ENCODE data around the gene SIAH3.

SIAH3 gene

DNA sequence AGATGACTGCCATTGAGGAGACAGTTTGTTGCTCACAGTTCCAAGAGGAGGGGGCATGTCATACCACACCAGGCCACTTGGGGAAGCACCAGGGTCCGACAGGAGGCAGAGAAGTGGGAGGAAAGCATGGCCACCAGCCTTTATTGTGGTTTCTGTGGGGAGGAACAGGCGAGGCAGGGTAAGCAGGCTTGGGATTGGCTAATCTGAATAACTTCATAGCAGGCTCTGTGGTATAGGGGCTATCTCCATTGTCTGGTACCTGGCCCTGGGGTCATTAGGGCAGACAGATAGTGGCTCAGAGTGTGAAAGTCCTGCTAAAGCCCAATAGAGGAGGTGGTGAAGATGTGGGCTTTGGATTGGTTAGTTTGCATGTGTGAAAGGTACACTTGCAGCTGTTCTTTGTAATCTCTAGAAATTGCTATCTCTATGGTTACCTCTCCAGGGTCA, 114.0 kb downstream of the SIAH3 start:
- H3K4me2 ChIP-seq (ENCODE audit: low read length): no peak overlapping the region
- H3K27ac ChIP-seq (ENCODE audit: low read depth, low read length): no peak overlapping the region

DNA sequence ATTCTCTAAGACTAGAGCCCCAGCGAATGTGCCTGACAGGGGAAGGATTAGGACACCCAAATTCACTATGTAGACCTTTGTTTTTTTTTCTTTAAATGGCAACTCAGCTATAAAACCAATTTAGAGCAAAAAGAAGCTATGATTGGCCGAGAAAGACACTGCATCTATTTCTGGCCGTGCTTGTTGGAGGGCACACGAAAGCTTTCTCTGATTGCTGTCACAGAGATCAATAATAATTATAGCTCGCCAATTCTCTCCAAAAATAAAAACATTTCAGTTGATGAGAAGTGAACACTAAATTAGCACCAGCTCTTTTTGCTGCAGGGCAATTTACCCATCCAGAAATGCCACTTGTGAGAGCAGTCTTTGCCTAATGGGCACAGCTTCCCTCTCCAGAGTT, 118.2 kb downstream of the SIAH3 start:
- no peaks in the 10 kb centered on the region for H4K20me1 ChIP-seq (ENCODE audit: control insufficient read depth, insufficient read depth, low read depth, low read length)
- no peaks in the 10 kb centered on the region for H3K9me2 ChIP-seq (replicated peaks; ENCODE audit: control insufficient read depth, low read length)
- no peaks in the 10 kb centered on the region for H3K79me2 ChIP-seq (ENCODE audit: control insufficient read depth, low read length)
- no peaks in the 10 kb centered on the region for H3K4me1 ChIP-seq (ENCODE audit: control insufficient read depth, low read length)
- peaks cover 8% of the 10 kb centered on the region for H3K27me3 ChIP-seq (ENCODE audit: control insufficient read depth, low read length)
- no peaks in the 10 kb centered on the region for H3K36me3 ChIP-seq (ENCODE audit: control insufficient read depth, low read length)
- no peak overlapping the region for H3K4me2 ChIP-seq (ENCODE audit: low read length)
- H3F3A ChIP-seq (ENCODE audit: control insufficient read depth, insufficient read depth): no peaks in the 10 kb centered on the region
- no peak overlapping the region for H3K27ac ChIP-seq (ENCODE audit: low read depth, low read length)
- no peak for TF ChIP-seq EZH2phosphoT487 (IDR thresholded peaks at IDR 0.05; ENCODE audit: borderline replicate concordance, low read length)
- TF ChIP-seq, protein P1, sequence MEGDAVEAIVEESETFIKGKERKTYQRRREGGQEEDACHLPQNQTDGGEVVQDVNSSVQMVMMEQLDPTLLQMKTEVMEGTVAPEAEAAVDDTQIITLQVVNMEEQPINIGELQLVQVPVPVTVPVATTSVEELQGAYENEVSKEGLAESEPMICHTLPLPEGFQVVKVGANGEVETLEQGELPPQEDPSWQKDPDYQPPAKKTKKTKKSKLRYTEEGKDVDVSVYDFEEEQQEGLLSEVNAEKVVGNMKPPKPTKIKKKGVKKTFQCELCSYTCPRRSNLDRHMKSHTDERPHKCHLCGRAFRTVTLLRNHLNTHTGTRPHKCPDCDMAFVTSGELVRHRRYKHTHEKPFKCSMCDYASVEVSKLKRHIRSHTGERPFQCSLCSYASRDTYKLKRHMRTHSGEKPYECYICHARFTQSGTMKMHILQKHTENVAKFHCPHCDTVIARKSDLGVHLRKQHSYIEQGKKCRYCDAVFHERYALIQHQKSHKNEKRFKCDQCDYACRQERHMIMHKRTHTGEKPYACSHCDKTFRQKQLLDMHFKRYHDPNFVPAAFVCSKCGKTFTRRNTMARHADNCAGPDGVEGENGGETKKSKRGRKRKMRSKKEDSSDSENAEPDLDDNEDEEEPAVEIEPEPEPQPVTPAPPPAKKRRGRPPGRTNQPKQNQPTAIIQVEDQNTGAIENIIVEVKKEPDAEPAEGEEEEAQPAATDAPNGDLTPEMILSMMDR (IDR thresholded peaks at IDR 0.05; ENCODE audit: low read depth, low read length, poor library complexity, severe bottlenecking): no peak
- H3K4me3 ChIP-seq (ENCODE audit: low read length): no peak overlapping the region
- H3K9me3 ChIP-seq (ENCODE audit: control insufficient read depth, insufficient read depth, low read length): no peaks in the 10 kb centered on the region

More for the DNA sequence above, 114.0 kb downstream of the SIAH3 start:
- no peaks in the 10 kb centered on the region for H3K9me2 ChIP-seq (replicated peaks; ENCODE audit: control insufficient read depth, low read length)
- H3K4me3 ChIP-seq (ENCODE audit: low read length): no peak overlapping the region
- H3K79me2 ChIP-seq (ENCODE audit: control insufficient read depth, low read length): no peaks in the 10 kb centered on the region
- no peaks in the 10 kb centered on the region for H3K36me3 ChIP-seq (ENCODE audit: control insufficient read depth, low read length)
- TF ChIP-seq, protein P1 (IDR thresholded peaks at IDR 0.05; ENCODE audit: low read depth, low read length, poor library complexity, severe bottlenecking): peak; percentile 47
- TF ChIP-seq EZH2phosphoT487 (IDR thresholded peaks at IDR 0.05; ENCODE audit: borderline replicate concordance, low read length): no peak
- no peaks in the 10 kb centered on the region for H3K4me1 ChIP-seq (ENCODE audit: control insufficient read depth, low read length)
- H3K9me3 ChIP-seq (ENCODE audit: control insufficient read depth, insufficient read depth, low read length): no peaks in the 10 kb centered on the region
- H3F3A ChIP-seq (ENCODE audit: control insufficient read depth, insufficient read depth): no peaks in the 10 kb centered on the region
- peaks cover 8% of the 10 kb centered on the region for H3K27me3 ChIP-seq (ENCODE audit: control insufficient read depth, low read length)
- no peaks in the 10 kb centered on the region for H4K20me1 ChIP-seq (ENCODE audit: control insufficient read depth, insufficient read depth, low read depth, low read length)

DNA sequence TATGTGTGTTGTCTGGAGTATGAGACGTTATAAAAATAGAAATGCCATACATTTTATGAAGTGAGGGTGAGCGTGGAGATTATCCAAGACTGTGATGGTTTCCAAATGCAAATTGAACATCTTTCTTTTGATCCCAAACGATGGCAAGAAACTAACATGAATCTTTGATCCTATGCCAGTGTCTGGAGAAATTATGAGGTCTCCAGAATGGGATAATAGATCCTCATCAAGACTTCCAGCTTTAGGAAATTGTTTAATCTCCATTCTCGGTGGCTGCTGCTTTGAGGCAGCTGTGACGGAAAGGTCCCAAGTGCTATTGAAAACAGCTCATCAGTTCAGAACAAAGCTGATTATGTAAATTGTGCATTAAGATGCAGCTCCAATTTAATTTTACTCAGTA, 118.6 kb downstream of the SIAH3 start:
- Histone ChIP-seq H3F3A (ENCODE audit: control insufficient read depth, insufficient read depth) (no peaks in the 10 kb centered on the region), H3K9me3 (ENCODE audit: control insufficient read depth, insufficient read depth, low read length) (no peaks in the 10 kb centered on the region), H4K20me1 (ENCODE audit: control insufficient read depth, insufficient read depth, low read depth, low read length) (no peaks in the 10 kb centered on the region), H3K4me3 (ENCODE audit: low read length) (no peak overlapping the region), H3K79me2 (ENCODE audit: control insufficient read depth, low read length) (no peaks in the 10 kb centered on the region), H3K27me3 (ENCODE audit: control insufficient read depth, low read length) (peaks cover 8% of the 10 kb centered on the region), H3K4me1 (ENCODE audit: control insufficient read depth, low read length) (no peaks in the 10 kb centered on the region), H3K36me3 (ENCODE audit: control insufficient read depth, low read length) (no peaks in the 10 kb centered on the region), H3K27ac (ENCODE audit: low read depth, low read length) (no peak overlapping the region), H3K4me2 (ENCODE audit: low read length) (no peak overlapping the region), H3K9me2 (replicated peaks; ENCODE audit: control insufficient read depth, low read length) (no peaks in the 10 kb centered on the region)
- TF ChIP-seq, protein P1 (IDR thresholded peaks at IDR 0.05; ENCODE audit: low read depth, low read length, poor library complexity, severe bottlenecking): no peak
- TF ChIP-seq EZH2phosphoT487 (IDR thresholded peaks at IDR 0.05; ENCODE audit: borderline replicate concordance, low read length): no peak
